Superior temporal gyrus (tissue), 1 donor: ENCODE data around the gene NOM1.
"Not testable (repeated sequence)": the region's sequence is repeated elsewhere in the genome, so short reads cannot be mapped to it uniquely, and the experiment has no call there.

Source experiments
- DNase-seq: peaks from one replicate; pipeline ENCODE4 v3.0.0-alpha.2; 2016; ENCODE audit errors: extremely low spot score

NOM1 gene

DNA sequence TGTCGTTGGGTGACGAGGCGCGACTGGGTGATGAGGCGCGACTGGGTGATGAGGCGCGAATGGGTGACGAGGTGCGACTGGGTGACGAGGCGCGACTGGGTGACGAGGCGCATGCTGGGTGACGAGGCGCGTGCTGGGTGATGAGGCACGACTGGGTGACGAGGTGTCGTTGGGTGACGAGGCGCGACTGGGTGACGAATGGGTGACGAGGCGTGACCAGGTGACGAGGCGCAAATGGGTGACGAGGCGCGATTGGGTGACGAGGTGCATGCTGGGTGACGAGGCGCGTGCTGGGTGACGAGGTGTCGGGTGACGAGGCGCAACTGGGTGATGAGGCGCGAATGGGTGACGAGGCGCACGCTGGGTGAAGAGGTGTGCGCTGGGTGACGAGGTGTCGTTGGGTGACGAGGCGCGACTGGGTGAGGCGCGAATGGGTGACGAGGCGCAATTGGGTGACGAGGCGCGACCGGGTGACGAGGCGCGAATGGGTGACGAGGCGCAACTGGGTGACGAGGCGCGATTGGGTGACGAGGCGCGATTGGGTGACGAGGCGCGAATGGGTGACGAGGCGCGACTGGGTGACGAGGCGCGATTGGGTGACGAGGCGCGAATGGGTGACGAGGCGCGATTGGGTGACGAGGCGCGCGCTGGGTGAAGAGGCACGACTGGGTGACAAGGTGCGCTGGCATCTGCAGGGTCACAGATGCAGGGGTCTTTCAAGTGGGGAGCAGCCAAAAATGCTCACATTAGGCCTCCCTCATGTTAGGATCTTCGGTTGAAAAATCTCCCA is 7.9 kb upstream of the NOM1 start:
- no peak for DNase-seq

DNA sequence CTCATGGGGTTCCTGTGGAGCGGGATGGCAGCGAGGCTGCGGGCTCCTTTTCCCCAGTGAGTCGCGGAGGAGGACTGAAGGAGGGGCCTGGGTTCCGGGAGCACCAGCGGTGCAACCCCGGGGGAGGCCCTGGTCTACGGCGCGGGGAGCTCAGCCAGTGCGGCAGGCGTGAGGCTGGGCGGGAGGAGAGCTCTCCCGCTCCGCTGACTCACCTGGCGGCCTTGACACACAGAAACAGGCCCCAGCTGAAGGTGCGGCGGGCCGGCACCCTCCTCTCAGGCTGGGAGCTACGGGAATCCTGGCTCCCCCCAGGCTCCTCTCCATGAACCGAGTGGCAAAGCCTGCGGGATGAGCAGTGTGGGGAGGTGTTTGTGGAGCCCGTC is 6.8 kb upstream of the NOM1 start:
- DNase-seq, result no peak

DNA sequence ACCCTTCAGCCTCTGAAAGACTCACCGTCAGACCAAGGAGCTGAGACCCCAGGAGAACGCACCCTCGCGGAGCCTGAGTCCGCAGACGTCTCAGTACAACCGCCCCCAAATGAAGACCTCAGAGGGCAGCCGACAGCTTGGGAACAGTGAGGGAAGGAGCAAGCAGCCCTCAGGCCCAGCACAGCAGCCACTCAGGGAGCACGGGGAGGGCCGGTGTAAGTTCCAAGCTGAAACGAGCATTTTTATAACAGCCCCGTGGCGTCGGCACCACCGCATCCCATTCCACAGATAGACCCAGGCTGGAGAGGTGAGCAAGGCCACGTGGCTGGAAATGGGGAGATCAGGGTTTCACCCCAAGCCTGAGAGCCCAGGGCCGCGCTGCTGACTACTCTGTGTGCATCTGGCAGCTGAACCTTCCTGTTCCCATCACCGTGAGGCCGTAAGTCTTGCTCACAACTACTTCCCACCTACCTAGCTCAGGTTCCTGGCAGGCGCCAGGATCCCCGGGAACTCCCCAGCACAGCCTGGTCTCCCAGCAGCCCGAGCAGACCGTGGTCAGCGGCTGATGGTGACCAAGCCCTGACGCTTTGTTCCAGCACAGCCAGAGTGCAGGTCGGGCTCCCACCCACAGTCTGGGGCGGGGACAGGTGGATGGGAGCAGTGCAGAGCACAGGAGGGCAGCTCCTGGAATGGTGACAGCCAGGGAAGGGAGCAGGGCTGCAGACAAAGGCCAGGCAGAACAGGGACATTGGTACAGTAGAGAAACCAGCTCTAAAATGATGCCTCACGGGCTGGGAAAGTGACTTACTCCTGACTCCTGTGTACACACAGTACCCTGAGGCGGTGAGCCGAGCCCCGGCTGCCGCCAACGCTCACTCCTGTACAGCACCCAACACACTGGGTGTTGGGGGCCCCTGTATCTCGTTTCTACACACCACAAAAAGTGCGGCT is 6.1 kb upstream of the NOM1 start:
- DNase-seq, result no peak

DNA sequence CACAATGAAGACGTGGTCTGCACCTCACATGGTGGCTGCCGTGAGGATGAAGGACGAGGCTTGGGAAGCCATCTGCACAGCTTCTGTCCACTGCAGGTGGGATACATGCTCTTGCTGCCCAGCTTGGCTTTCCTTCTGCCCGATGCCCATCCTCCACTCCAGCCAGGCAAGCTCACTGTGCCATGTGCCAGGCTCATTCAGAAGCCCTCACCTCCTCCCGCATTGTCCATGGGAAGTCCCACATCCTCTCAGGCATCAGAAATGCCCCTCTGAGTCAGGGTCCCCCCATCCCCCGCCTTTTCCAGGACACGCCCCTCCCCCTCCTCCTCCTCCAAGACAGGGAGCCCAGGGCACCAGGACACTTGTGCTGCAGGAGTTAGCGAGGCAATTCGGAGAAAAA is 4.6 kb upstream of the NOM1 start:
- DNase-seq, result no peak

DNA sequence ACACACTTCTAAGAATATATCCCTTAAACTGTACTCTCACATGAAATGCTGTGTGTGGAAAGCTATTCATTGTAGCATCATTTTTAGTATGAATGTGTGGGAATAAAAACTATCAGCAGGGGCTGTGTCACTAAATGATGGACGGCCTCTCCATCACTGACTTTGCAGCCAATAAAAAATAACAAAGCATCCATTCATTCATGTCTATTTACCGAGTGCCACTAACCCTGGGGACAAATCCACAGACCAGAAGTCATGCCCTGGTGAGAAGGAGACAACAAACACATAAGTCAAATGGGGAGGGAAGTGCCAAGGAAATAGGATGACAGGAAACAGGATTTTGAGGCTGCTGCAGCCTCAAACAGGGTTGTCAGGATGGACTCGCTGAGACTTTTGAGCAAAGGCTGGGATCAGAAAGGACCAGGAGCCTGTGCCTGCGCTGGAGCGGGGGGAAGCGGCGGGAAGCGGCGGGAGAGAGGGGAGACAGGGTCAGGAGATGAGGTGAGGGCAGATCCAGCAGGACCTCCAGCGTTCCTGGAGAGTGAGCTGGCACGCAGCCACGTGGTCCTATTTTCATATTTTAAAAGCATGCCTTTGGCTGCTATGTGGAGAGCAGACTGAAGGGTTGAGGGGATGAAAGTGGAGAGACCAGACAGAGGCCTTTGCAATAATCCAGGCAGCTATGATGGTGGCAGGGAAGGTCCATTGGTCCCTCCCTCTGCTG is 2.2 kb upstream of the NOM1 start:
- peak; percentile 47 for DNase-seq

DNA sequence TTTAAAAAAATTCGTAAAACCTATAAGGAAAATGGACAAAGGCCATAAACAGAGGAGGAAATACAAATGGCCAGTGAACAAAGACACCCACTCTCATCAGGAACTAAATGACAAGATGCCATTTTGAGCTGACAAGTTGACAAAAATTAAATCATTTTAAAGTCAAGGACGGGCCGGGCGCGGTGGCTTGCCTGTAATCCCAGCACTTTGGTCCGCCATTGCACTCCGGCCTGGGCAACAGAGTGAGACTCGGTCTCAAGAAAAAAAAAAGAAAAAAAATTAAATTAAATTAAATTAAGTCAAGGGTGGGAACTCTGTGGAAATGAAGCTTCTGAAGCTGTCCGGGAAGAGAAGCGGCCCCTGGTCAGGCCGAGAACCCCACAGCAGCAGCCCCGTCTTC is 1.2 kb upstream of the NOM1 start:
- no peak for DNase-seq

DNA sequence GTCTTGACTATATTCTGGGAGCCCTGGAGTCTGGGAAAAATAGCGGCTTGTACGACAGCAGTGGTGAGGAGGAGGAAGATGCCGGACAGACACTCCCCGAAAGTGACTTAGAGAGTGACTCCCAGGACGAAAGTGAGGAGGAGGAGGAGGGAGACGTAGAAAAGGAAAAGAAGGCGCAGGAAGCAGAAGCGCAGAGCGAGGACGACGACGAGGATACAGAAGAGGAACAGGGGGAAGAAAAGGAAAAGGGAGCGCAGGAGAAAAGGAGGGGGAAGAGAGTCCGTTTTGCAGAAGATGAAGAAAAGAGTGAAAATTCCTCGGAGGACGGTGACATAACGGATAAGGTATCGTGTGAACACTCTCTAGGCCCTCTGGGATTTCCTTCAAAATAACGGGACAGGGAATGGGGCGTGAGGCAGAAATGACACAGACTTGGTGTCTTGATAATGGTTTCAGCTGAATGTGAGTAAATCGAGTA is 908 bp downstream of the NOM1 start:
- no peak for DNase-seq

DNA sequence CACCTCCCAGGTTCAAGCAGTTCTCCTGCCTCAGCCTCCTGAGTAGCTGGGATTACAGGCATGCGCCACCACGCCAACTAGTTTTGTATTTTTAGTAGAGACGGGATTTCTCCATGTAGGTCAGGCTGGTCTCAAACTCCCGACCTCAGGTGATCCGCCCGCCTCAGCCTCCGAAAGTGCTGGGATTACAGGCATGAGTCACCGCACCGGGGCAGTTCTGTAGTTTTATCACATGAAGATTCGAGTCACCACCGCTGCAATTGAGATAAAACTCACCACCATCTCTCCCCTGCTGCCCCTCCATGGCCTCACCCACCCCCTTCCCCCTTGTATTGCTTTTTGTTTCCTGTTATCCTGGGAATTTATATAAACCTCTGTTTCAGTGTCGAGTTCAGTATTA is 3.7 kb downstream of the NOM1 start:
- DNase-seq, result not testable (repeated sequence)

DNA sequence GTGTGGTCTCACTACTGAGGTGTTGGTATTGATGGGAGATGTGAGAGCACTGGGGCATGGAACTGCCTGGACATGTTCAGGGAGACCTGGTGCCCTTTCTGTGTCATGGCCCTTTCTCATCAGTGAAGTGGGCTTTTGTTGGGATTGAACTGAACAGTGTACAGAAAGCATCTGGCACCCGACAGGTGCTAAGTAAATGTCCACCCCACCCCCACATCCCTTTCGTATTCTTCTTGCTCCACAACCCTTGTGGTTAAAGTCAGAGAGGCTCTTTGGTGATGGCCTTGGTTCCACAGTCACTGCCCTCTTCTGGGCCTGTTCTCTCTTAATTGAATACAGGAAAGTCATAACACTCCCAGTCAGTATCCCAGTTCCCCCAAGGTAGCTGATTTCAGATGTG is 5.4 kb downstream of the NOM1 start:
- no peak for DNase-seq

DNA sequence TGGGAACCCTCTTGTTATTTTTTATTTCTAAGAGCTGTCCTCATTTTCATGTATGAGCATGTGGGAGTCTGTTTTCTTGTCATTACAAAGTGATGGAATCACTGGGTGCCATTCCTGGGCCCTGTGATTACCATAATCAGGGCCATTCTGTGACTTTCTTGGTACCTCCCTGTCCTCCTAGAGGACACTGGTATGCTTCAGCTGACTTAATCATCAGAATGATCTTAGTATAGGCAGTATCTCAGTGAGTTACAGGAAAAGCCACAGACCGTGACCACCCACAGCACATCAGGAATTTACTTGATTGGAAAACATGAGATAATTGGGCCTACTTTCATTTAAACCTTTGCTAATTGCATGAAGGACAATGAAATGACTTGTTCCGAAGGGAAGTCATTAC is 7.2 kb downstream of the NOM1 start:
- no peak for DNase-seq

DNA sequence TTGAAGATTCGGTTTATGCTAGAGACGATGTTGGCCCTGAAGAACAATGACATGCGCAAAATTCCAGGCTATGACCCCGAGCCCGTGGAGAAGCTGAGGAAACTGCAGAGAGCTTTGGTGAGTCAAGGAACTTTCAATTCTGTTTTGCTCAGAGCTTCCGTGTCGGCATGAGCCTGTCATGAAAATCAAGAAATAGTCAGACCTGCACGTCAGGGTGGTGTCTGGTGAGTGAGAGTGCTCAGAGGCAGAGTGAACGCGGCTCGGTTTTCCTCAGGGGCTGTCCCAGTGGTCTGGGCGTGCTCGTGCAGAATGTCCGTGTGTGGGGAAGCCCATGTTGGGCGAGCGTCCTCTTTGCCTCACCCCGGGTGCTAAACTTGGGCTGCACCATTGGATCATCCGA is 12.6 kb downstream of the NOM1 start:
- DNase-seq, result no peak

DNA sequence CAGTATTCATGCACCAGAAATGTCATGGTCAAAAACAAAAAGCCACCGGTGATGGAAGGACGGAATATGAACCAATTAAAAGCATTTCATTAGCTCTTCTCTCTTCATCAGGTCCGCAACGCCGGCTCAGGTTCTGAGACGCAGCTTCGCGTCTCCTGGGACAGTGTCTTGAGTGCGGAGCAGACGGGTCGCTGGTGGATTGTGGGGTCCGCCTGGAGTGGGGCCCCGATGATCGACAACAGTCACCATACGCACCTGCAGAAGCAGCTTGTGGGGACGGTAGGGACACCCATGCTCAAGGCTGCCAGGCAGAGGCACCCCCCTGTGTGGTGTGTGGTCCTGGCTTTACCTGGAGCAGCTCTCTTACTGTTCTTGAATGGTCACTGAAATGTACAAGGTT is 13.4 kb downstream of the NOM1 start:
- DNase-seq, result no peak

DNA sequence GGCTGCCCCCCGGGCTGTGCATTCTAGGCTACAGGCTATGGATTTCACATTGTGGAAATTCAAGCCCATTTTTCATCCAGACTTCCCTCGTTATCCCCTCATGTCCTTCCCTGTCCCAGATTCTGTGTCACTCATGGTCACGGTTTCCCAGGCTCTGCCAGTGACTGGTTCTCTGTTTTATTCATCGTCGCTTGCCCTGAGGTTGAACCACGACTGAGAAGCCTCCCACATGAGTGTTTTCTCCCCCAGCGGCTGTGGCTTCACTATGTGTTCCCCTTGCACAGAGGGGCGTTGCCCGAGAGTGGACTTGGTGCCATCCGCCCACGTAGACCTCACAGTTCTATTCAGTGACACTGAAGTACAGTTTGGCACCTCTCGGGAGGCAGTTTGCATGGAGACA is 14.0 kb downstream of the NOM1 start:
- no peak for DNase-seq

DNA sequence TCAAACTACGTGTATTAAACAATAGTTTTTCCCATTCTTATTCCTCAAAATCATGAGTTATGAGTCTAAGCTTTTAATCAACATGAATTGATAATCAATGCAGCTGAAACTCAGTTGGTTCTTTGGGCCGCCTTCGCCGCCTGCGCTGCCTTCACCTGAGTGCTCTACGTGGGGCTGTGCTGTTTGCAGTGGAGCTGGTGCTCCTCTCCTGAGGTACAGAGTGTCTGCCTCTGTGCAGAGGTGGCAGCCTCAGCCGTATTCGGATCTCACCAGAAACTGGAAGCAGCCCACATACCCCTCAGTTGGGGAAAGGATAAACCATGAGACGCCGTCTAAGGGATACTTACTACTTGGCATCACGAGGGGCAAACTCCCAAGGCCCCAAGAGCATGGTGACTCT is 15.5 kb downstream of the NOM1 start:
- DNase-seq, result no peak

DNA sequence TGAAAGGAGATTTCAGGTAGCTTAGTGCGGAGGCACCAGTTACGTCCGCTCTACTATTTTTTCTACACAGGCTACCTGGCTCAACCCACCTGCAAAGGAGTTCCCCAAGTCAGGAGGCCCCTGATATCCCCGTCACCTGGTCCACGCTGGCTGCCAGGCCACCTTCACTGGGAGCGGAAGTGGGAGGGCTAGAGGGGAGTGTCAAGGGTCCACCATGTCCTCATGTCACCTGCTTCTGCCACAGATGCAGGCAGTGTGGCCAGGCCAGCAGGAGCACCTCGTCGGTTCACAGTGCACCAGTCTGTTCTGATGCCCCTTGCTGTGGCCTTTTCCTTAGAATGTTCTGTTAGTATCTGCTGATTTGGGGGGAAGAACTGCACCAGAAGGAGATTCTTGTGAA is 16.9 kb downstream of the NOM1 start:
- no peak for DNase-seq

DNA sequence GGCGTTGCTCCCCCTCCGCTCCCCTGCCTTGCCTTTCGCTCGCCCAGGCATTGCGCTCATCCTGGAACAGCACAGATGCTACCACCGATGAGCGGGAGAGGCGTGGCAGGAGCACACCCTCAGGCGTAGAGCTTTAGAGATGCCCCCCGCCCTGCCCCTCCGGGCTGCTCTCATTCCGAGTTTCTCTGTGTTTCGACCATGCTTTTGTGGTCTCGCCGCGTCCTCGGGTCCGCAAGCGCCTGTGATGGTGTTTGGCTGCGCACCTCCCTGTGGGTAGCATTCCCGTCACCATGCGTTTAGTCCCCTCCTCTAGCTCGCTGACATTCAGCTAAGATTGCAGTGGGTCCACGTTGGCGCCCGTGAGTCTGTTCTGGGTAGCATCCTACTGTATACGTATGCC is 18.7 kb downstream of the NOM1 start:
- DNase-seq, result no peak

DNA sequence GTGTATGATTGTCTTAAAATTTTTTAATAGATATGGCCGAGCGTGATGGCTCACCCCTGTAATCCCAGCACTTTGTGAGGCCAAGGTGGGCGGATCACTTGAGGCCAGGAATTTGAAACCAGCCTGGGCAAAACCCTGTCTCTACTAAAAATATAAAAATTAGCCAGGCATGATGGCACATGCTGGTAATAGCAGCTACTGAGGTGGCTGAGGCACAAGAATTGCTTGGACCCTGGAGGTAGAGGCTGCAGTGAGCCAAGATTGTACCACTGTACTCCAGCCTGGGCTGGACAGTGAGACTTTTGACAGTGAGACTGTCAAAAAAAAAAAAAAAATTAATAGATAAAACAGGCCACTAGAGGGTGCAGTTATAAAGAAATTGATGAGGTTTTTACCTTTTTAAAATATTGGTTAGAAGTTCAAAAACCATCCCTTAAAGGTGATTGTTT is 20.5 kb downstream of the NOM1 start:
- peak; percentile 53 for DNase-seq

DNA sequence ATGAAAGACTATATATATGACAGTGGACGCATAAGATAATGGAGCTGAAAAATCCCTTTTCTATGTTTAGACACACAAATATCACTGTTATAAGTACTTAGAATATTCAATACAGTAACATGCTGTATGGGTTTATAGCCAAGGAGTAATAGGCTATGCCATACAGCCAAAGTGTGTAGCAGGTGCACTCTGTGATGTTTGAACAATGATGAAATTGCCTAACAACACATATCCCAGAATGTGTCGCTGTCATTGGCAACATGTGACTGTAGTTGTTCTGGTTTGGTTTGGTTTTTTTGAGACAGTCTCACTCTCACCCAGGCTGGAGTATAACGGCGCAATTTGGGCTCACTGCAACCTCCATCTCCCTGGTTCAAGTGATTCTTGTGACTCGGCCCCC is 26.1 kb downstream of the NOM1 start:
- no peak for DNase-seq

DNA sequence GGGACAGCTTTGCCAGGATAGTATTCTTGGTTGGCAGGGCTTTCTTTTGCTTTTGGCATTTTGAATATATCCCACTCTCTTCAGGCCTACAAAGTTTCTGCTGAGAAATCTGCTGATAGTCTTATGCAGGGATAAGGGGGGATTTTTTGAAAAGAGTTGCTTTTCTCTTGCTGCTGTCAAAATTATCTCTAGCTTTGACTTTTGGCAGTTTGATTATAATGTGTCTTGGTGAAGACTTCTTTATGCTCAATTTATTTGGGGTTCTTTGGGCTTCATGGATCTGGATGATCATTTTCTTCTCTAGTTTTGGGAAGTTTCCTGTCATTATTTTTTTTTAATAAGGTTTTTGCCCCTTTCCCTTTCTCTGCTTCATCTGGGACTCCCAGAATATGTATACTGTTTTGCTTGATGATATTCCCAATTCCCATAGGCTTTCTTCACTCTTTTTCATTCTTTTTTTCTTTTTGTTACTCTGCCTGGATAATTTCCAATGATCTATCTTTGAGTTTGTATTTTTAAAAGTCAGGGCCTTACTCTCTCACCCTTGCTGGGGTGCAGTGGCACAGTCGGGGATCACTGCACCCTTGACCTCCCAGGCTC is 29.6 kb downstream of the NOM1 start:
- no peak for DNase-seq

DNA sequence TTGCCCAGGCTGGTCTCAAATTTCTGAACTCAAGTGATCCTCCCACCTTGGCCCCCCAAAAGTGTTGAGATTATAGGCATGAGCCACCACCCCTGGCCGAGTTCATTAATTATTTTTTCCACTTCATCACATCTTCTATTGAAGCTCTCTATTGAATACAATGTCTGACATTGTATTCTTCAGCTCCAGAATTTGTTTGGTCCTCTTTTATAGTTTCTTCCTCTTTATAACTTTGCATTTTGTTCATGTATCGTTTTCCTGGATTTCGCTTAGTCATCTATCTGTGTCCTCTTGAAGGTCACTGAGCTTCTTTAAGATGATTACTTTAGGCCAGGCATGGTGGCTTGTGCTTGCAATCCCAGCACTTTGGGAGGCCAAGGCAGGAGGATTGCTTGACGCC is 30.2 kb downstream of the NOM1 start:
- DNase-seq, result no peak

DNA sequence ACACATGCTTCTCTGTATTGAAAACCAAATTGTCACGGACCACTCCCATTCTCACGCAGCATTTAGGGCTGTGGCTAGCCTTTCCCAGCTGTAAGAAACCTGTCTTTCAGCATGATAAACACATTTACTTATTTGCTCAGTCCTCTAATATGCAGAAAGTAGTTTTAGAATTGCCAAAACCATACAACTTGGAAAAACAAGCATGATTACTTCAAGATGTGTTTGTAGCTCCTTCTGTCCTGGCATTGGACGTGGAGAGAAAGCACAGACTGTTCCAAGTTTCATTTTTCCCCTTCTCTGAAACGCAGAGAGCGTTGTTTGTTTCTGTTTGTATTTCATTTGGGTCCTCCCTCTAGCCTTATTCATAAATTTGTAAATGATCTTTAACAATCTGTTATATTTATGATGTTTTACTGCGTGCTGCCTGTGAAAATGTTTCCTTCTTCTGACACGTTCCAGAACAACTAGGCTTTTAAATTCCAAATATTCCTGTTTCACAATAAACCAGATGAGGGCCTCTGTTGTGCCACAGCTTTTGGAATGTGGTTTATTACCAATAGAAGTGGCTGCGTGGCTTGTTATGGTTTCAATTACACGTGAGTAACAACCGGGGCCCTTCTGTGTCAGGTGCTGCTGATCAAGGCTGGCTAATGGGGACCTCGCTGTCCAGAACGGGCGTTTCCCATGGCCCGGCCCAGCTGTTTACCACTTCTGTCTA is 34.8 kb downstream of the NOM1 start:
- no peak for DNase-seq
